ENCODE results near the gene SFT2D3. TPM values are rescaled to one million over a fixed set of nuclear protein-coding genes. Genes with fewer than 3 reads are reported as not detected.

Gene SFT2D3
- total RNA-seq, 1 experiment from 2014 or later: 4.7 TPM

DNA sequence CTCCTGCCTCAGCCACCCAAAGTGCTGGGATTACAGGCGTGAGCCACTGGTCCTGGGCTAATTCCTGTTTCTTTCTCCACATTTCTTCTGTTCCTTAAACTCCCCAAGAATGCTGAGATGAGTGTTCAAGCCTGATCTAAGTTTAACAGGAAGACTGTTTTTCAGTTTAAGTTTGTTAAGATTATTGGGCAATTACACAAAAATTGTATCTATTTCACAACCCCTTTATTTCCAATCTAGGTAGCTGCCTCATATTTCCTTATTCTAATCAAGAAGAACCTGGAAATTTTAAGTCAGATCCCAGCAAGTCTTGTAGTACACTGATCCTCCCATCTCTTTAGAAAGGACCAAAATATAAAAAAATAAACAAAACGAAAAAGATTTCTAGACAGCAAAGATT lies 11.7 kb downstream of the SFT2D3 start:
- Mint-ChIP-seq H3K27me3 (ENCODE audit: low read depth) (no peaks in the 10 kb centered on the region), H3K9me3 (no peaks in the 10 kb centered on the region), H3K36me3 (ENCODE audit: insufficient read depth in 1 of 3, low read depth in 3 of 3) (peaks cover 23 to 71% (median 43%) of the 10 kb centered on the region in 3 experiments), H3K4me1 (peaks cover 5 to 14% of the 10 kb centered on the region in 2 experiments; a peak in 3 of 4 replicates), H3K27ac (peak overlapping the region in 1 of 3 experiments; percentile 59; a peak in 1 of 7 replicates), H3K4me3 (no peak overlapping the region)
- H2BK120ac ChIP-seq (ENCODE audit: low read depth, low read length, poor library complexity, severe bottlenecking): no peak overlapping the region
- WGBS (ENCODE audit: extremely low coverage, insufficient read length, low lambda C conversion rate): no CpG with 5 or more reads among the region's 2 CpGs
- no peaks in the 10 kb centered on the region for H3K23me2 ChIP-seq (ENCODE audit: insufficient read length, low read depth, low read length, poor library complexity, severe bottlenecking)
- no peak overlapping the region for H3K23ac ChIP-seq (ENCODE audit: insufficient read length, low read depth, low read length)
- H3K79me2 ChIP-seq (ENCODE audit: insufficient read depth, low read length): no peaks in the 10 kb centered on the region
- no peak overlapping the region for H4K5ac ChIP-seq (ENCODE audit: insufficient read length, low read depth, low read length)
- no peak overlapping the region for H2BK12ac ChIP-seq (ENCODE audit: insufficient read length, low read depth, low read length)
- H3K4me1 ChIP-seq (ENCODE audit: insufficient read depth, low read length): no peaks in the 10 kb centered on the region
- no peak overlapping the region for H3K18ac ChIP-seq (ENCODE audit: insufficient read length, low read depth, low read length)
- H2AFZ ChIP-seq (ENCODE audit: low read length): no peak overlapping the region
- no peak overlapping the region for H4K8ac ChIP-seq (replicated peaks; ENCODE audit: insufficient read length, low read depth, low read length)
- H2BK5ac ChIP-seq (ENCODE audit: insufficient read length, low read length): no peak overlapping the region
- H2BK20ac ChIP-seq (ENCODE audit: low read depth, low read length, poor library complexity, severe bottlenecking): no peak overlapping the region
- H3K4ac ChIP-seq (ENCODE audit: low read depth, low read length): no peak overlapping the region
- H3K9me3 ChIP-seq (ENCODE audit: control insufficient read depth, low read depth, low read length): no peaks in the 10 kb centered on the region
- H4K20me1 ChIP-seq (ENCODE audit: control insufficient read depth, insufficient read depth, insufficient read length): no peaks in the 10 kb centered on the region
- H4K91ac ChIP-seq (ENCODE audit: insufficient read length, low read depth, low read length): no peak overlapping the region
- no peaks in the 10 kb centered on the region for H3K79me1 ChIP-seq (ENCODE audit: insufficient read depth, low read depth, low read length, poor library complexity, severe bottlenecking)
- H2BK15ac ChIP-seq (ENCODE audit: low read depth, low read length): no peak overlapping the region
- H3K9ac ChIP-seq (ENCODE audit: extremely low read depth, insufficient read length, low read length): no peak overlapping the region
- H3K56ac ChIP-seq (ENCODE audit: insufficient read length, low read depth, low read length): no peak overlapping the region
- H3K27ac ChIP-seq (ENCODE audit: insufficient read length, low read depth, low read length): no peak overlapping the region
- H3T11ph ChIP-seq (ENCODE audit: low read length): no peak overlapping the region
- TF ChIP-seq, protein P1, sequence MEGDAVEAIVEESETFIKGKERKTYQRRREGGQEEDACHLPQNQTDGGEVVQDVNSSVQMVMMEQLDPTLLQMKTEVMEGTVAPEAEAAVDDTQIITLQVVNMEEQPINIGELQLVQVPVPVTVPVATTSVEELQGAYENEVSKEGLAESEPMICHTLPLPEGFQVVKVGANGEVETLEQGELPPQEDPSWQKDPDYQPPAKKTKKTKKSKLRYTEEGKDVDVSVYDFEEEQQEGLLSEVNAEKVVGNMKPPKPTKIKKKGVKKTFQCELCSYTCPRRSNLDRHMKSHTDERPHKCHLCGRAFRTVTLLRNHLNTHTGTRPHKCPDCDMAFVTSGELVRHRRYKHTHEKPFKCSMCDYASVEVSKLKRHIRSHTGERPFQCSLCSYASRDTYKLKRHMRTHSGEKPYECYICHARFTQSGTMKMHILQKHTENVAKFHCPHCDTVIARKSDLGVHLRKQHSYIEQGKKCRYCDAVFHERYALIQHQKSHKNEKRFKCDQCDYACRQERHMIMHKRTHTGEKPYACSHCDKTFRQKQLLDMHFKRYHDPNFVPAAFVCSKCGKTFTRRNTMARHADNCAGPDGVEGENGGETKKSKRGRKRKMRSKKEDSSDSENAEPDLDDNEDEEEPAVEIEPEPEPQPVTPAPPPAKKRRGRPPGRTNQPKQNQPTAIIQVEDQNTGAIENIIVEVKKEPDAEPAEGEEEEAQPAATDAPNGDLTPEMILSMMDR (conservative IDR thresholded peaks at IDR 0.05): no peak
- no peak for DNase-seq
- no peak overlapping the region for H3K14ac ChIP-seq (ENCODE audit: insufficient read depth, low read length)
- H2AK5ac ChIP-seq (ENCODE audit: insufficient read length, low read length): no peak overlapping the region
- no peaks in the 10 kb centered on the region for H3K27me3 ChIP-seq (ENCODE audit: insufficient read depth, low read length)
- no peak overlapping the region for H3K4me2 ChIP-seq (ENCODE audit: insufficient read depth, insufficient read length, low read length)

Measured in H9 (cell line).